ENCODE data around the gene ABHD17A. TPM values are rescaled to one million over a fixed set of nuclear protein-coding genes. Genes with fewer than 3 reads are reported as not detected.

The ABHD17A gene
- total and polyA plus RNA-seq, 8 donors = 21.1 to 71.0 (median 25.6) TPM

DNA sequence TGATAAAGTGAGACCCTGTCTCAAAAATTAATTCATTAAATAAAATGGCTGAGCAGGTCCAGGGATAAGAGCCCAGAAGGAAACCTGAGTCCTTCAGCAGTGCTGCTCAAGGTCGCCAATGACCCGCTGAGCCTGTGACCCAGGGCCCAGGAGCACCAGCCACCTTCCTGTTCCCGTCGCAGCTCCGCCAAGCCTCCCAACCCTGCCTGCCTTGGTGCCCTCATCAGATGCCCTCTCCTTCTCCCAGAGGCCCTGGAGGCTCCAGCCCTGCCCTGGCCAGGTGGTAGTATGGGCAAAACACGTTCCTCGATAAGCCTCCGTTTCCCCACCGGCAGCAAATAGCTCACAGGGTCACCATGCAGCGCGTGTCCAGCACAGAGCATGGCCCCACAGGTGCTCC lies 39.7 kb downstream of the ABHD17A start:
- intact Hi-C loops (cut with DNase I) = no loop called here
- no peak overlapping the region for H3K27ac ChIP-seq
- no peaks in the 10 kb centered on the region for H3K27me3 ChIP-seq
- TF ChIP-seq, protein P1, sequence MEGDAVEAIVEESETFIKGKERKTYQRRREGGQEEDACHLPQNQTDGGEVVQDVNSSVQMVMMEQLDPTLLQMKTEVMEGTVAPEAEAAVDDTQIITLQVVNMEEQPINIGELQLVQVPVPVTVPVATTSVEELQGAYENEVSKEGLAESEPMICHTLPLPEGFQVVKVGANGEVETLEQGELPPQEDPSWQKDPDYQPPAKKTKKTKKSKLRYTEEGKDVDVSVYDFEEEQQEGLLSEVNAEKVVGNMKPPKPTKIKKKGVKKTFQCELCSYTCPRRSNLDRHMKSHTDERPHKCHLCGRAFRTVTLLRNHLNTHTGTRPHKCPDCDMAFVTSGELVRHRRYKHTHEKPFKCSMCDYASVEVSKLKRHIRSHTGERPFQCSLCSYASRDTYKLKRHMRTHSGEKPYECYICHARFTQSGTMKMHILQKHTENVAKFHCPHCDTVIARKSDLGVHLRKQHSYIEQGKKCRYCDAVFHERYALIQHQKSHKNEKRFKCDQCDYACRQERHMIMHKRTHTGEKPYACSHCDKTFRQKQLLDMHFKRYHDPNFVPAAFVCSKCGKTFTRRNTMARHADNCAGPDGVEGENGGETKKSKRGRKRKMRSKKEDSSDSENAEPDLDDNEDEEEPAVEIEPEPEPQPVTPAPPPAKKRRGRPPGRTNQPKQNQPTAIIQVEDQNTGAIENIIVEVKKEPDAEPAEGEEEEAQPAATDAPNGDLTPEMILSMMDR (IDR thresholded peaks at IDR 0.05) = no peak
- FAIRE-seq (no peak), ATAC-seq (no peak), DNase-seq (peak in 1 of 6 donors; percentile 59)
- peaks cover 17 to 23% (median 19%) of the 10 kb centered on the region in 3 donors for H3K4me1 ChIP-seq
- 61 to 65% methylated on average over 11 of the region's 11 CpGs for WGBS, 2 donors
- no peaks in the 10 kb centered on the region for H3K9me3 ChIP-seq
- H3K36me3 ChIP-seq = no peaks in the 10 kb centered on the region
- H3K4me3 ChIP-seq = no peak overlapping the region

DNA sequence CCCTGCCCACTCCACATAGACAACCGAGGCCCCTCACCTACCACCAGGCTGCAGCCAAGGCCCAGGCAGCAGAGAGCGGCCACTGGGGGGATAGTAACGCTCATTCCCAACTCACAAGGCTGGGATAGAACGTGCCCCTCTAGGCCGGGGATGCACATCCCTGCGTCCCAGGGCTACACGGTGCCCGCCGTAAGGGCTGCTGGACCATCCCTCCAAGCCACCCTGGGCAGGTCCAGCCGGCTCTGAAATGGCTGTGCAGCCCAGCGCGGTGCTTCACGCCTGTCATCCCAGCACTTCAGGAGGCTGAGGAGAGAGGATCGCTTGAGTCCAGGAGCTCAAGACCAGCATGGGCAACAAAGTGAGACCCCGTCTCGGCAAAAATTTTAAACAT lies 40.2 kb downstream of the ABHD17A start:
- TF ChIP-seq, protein P1 (IDR thresholded peaks at IDR 0.05) = no peak
- DNase-seq (peak in 1 of 6 donors; percentile 63), FAIRE-seq (no peak), ATAC-seq (no peak)
- Histone ChIP-seq H3K27ac (no peak overlapping the region), H3K9me3 (no peaks in the 10 kb centered on the region), H3K4me1 (peaks cover 17 to 23% (median 19%) of the 10 kb centered on the region in 3 donors), H3K4me3 (no peak overlapping the region), H3K27me3 (no peaks in the 10 kb centered on the region), H3K36me3 (no peaks in the 10 kb centered on the region)
- intact Hi-C loops (cut with DNase I) = no loop called here
- WGBS, 2 donors = 79 to 85% methylated on average over 15 to 16 of the region's 16 CpGs

DNA sequence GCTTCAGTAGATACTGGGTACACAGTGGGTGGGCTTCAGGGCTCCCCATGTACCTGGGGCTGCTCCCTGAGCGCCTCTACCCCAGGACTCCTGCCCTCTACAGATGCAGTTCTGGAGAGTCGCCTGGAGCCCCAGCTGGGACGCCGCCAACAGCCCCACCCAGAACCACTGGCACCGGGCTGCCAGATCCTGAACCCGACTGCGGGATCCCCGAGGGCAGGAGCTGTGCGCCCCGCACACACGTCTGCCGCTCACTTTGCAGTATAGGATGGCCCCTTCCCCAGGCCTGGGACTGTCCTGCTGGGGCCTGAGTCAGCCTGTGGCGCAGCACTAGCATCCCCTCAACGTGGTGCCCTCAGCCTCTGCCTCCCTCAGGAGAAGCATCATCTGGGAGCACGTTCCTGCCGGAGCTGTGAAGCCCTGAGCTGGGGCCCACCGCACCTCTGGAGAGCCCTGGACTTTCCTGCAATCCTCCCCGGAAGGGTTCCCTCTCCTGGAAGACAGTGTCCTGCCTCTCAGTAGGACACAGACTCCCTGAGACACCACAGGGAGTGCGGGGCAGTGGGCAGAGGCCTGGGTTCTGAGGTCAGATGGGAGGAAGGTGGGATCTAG lies 40.7 kb downstream of the ABHD17A start:
- 71 to 72% methylated on average over 17 to 19 of the region's 19 CpGs for WGBS, 2 donors
- TF ChIP-seq, protein P1 (IDR thresholded peaks at IDR 0.05) = no peak
- ATAC-seq = no peak
- peak in 2 of 6 donors; percentile 26 to 76 for DNase-seq
- Histone ChIP-seq H3K36me3 (no peaks in the 10 kb centered on the region), H3K4me3 (no peak overlapping the region), H3K9me3 (no peaks in the 10 kb centered on the region), H3K4me1 (peaks cover 17 to 23% (median 19%) of the 10 kb centered on the region in 3 donors), H3K27ac (no peak overlapping the region), H3K27me3 (no peaks in the 10 kb centered on the region)
- FAIRE-seq = no peak
- intact Hi-C loops (cut with DNase I) = no loop called here

DNA sequence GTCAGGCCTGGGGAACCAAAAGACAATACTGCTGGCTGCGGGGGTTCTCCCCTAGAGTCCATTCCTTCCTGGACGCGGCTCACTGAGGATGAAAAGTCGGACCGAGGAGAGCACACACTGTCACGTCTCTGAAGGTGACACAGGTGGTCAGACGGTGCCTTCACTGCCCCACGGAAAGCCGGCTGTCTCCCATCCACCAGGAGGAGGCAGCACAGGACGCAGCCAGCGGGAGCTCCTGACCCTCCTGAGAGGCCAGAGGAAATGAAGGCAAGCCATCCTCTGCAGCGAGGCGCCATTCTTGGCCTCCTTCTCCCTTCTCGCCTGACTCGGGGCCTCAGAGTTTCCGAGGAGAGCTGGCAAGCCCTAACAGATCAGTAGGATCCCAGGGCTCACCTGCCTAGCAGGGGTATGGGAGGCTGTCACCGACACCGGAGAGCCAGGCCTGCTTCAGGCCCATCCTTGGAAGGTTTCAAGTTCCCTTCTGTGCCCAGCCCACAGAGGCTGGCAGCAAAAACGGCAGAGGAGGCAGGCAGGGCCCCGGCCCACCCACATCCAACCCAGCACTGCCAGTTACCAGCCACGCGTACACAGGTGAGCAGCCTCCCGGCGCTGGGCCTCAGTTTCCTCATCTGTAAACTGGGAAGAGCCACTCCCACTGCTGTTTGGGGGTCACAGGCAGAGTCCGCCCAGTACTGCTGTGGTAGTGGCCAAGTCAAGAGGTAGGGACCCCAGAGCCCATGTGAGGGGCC lies 41.5 kb downstream of the ABHD17A start:
- TF ChIP-seq, protein P1 (IDR thresholded peaks at IDR 0.05) = no peak
- WGBS, 2 donors = 76 to 81% methylated on average over 25 of the region's 25 CpGs
- FAIRE-seq (no peak), ATAC-seq (no peak), DNase-seq (peak in 2 of 6 donors; percentile 29 to 65)
- Histone ChIP-seq H3K27ac (no peak overlapping the region), H3K4me1 (peaks cover 17 to 23% (median 19%) of the 10 kb centered on the region in 3 donors), H3K27me3 (no peaks in the 10 kb centered on the region), H3K9me3 (no peaks in the 10 kb centered on the region), H3K4me3 (no peak overlapping the region), H3K36me3 (no peaks in the 10 kb centered on the region)
- intact Hi-C loops (cut with DNase I) = no loop called here

DNA sequence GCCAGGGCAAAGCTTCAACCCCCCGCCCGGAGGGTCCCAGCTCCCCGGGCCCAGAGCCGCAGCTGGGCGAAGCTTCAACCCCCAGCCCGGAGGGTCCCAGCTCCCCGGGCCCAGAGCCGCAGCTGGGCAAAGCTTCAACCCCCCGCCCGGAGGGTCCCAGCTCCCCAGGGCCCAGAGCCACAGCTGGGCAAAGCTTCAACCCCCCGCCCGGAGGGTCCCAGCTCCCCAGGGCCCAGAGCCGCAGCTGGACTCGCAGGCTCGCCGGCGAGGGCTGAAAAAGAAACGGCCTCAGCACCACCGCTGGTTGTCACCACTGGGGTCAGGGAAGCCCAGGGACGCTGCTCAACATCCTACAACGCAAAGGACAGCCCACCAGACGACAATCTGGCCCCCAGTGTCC lies 42.2 kb downstream of the ABHD17A start:
- H3K9me3 ChIP-seq = no peaks in the 10 kb centered on the region
- no peaks in the 10 kb centered on the region for H3K36me3 ChIP-seq
- H3K27ac ChIP-seq = no peak overlapping the region
- H3K4me1 ChIP-seq = peaks cover 17 to 23% (median 19%) of the 10 kb centered on the region in 3 donors
- WGBS, 2 donors = 86 to 87% methylated on average over 22 of the region's 22 CpGs
- FAIRE-seq (no peak), ATAC-seq (no peak), DNase-seq (peak in 2 of 6 donors; percentile 29 to 52)
- intact Hi-C loops (cut with DNase I) = no loop called here
- H3K4me3 ChIP-seq = no peak overlapping the region
- no peaks in the 10 kb centered on the region for H3K27me3 ChIP-seq
- TF ChIP-seq, protein P1 (IDR thresholded peaks at IDR 0.05) = no peak

Measured in pancreas (tissue), 10 donors.